Stimulated activated CD4-positive, alpha-beta T cell treated with anti-CD3 and anti-CD28 coated beads, Interleukin-2, amount 100 ng/mL, for 4 hours (primary cell): ENCODE data around the gene POU4F3.

Source experiments
- DNase-seq: peaks from one replicate; pipeline ENCODE4 v3.0.0-alpha.2; 2020; ENCODE audit warnings: low read depth

The POU4F3 gene

GRCh38 chr5:146340260-146341081 is 1.8 kb downstream of the POU4F3 start:
- no peak for DNase-seq

GRCh38 chr5:146341854-146342253 is 3.2 kb downstream of the POU4F3 start:
- no peak for DNase-seq

GRCh38 chr5:146342519-146342881 is 3.9 kb downstream of the POU4F3 start:
- no peak for DNase-seq

- DNase-seq: no peak
These were observed 4.5 kb downstream of the POU4F3 start for GRCh38 chr5:146342882-146343865.

GRCh38 chr5:146344155-146345118 is 5.8 kb downstream of the POU4F3 start:
- DNase-seq: no peak

- no peak for DNase-seq
These were observed 6.6 kb downstream of the POU4F3 start for GRCh38 chr5:146345240-146345577.

- DNase-seq: no peak
These were observed 7.1 kb downstream of the POU4F3 start for GRCh38 chr5:146345578-146346366.

- no peak for DNase-seq
These were observed 18.5 kb downstream of the POU4F3 start for GRCh38 chr5:146357126-146357525.

- no peak for DNase-seq
These were observed 21.2 kb downstream of the POU4F3 start for GRCh38 chr5:146359836-146360235.

GRCh38 chr5:146363161-146363874 is 24.7 kb downstream of the POU4F3 start:
- DNase-seq: no peak

- DNase-seq: no peak
These were observed 27.0 kb downstream of the POU4F3 start for GRCh38 chr5:146365618-146366017.

GRCh38 chr5:146366904-146367303 is 28.3 kb downstream of the POU4F3 start:
- no peak for DNase-seq

- no peak for DNase-seq
These were observed 29.5 kb downstream of the POU4F3 start for GRCh38 chr5:146368137-146368536.

GRCh38 chr5:146369691-146370090 is 31.1 kb downstream of the POU4F3 start:
- DNase-seq: no peak

GRCh38 chr5:146376821-146377220 is 38.2 kb downstream of the POU4F3 start:
- DNase-seq: no peak

- DNase-seq: no peak
These were observed 40.3 kb downstream of the POU4F3 start for GRCh38 chr5:146378986-146379385.

GRCh38 chr5:146380714-146381113 is 42.1 kb downstream of the POU4F3 start:
- DNase-seq: no peak

GRCh38 chr5:146388386-146388785 is 49.7 kb downstream of the POU4F3 start:
- no peak for DNase-seq

GRCh38 chr5:146390469-146390868 is 51.8 kb downstream of the POU4F3 start:
- no peak for DNase-seq
